Heart left ventricle (tissue), 16 donors: Measurements from ENCODE around the gene MTCH1. TPM values are rescaled to one million over a fixed set of nuclear protein-coding genes. Genes with fewer than 3 reads are reported as not detected.
A peak's percentile ranks its signal among the peaks of the same experiment; 100 is the strongest.
"Not testable (repeated sequence)": the region's sequence is repeated elsewhere in the genome, so short reads cannot be mapped to it uniquely, and the experiment has no call there.

ENCODE experiments used
- ATAC-seq, 4 donors: fragments of 200-7000 bp; cut with Tn5 transposase; one replicate each; pipeline ENCODE4 v1.9.1; 2020 to 2022; ENCODE audit warnings: moderate library complexity in 4 of 4, mild to moderate bottlenecking in 3 of 4, moderate number of reproducible peaks in 1 of 4
- DNase-seq, 5 donors: peaks; one replicate each; pipeline ENCODE4 v3.0.0-alpha.2; 2020
- H3K27ac ChIP-seq, 12 donors: fragments of 200-600 bp; sonication (generic) in 4 of 12; one replicate each; pipeline versions ENCODE4 v1.5.0 to v1.8.0; 2016 to 2022; ENCODE audit warnings: mild to moderate bottlenecking in 2 of 12
- H3K27me3 ChIP-seq, 9 donors: fragments of 200-600 bp; sonication (generic) in 2 of 9; one replicate each; pipeline versions ENCODE4 v1.5.1 to v1.8.0; 2016 to 2022; ENCODE audit warnings: mild to moderate bottlenecking in 3 of 9
- H3K36me3 ChIP-seq, 9 donors: fragments of 200-600 bp; sonication (generic) in 2 of 9; one replicate each; pipeline versions ENCODE4 v1.5.0 to v1.8.0; 2018 to 2022; ENCODE audit warnings: mild to moderate bottlenecking in 2 of 9
- H3K4me1 ChIP-seq, 12 donors: fragments of 200-600 bp; sonication (generic) in 4 of 12; one replicate each; pipeline versions ENCODE4 v1.5.0 to v1.8.0; 2016 to 2022; ENCODE audit warnings: mild to moderate bottlenecking in 3 of 12
- H3K4me3 ChIP-seq, 12 donors: fragments of 200-600 bp; sonication (generic) in 4 of 12; one replicate each; pipeline versions ENCODE4 v1.5.0 to v1.8.0; 2017 to 2022; ENCODE audit warnings: mild to moderate bottlenecking in 9 of 12, moderate library complexity in 4 of 12
- H3K9me3 ChIP-seq, 12 donors: fragments of 200-600 bp; sonication (generic) in 4 of 12; one replicate each; pipeline versions ENCODE4 v1.5.0 to v1.8.0; 2016 to 2022; ENCODE audit warnings: mild to moderate bottlenecking in 1 of 12
- POLR2A ChIP-seq, 2 donors: fragments of 450-650 bp; IDR thresholded peaks; one replicate each; pipeline ENCODE4 v1.6.1; 2017; ENCODE audit warnings: antibody characterized with exemption in 2 of 2, mild to moderate bottlenecking in 2 of 2, moderate library complexity in 2 of 2
- WGBS, 4 donors: extraction: QIAGEN DNeasy Blood & Tissue Kit in 2 of 4; methylation state at CpG; one replicate each; pipeline versions ENCODE4 v1.1.5 to v1.1.7; 2013 to 2018; 5-methylcytosine and 5-hydroxymethylcytosine counted together
- intact Hi-C, 10 donors: fragments of 100-400 bp; cut with DNase I; formaldehyde crosslinking; loops; one replicate each; pipeline versions ENCODE4 v1.11.1 to v1.14.2; 2022
- polyA plus RNA-seq, 2 donors: library from polyadenylated mRNA; stranded (reverse); fragments of 200-250 nt; gene quantifications; one replicate each; pipeline ENCODE4 v1.2.3, GENCODE V29; 2013
- total RNA-seq, 9 donors: library from RNA; depleted of rRNA in 2 of 9; stranded (reverse); fragments of >200 nt in 2 of 9; fragmentation: NEBNext Ultra II Directional in 3 of 9; extraction: Animal tissue kit (Norgen Biotek cat#: 25700) in 3 of 9; gene quantifications; one replicate each; pipeline versions ENCODE4 v1.1.0 to v1.2.4, GENCODE V29; 2016 to 2023
- TF ChIP-seq, protein P1 (sequence below), 12 donors: fragments of 200-600 bp; sonication (generic) in 4 of 12; IDR thresholded peaks; one replicate each; pipeline versions ENCODE4 v1.5.0 to v1.8.0; 2018 to 2022; ENCODE audit warnings: antibody characterized with exemption in 12 of 12, mild to moderate bottlenecking in 5 of 12
- donor health status: ischemic (EF 13 %, LVEDD 7.1; RV severe dilation, severe dysfunction).
- donor health status: healthy with polysubstance abuse.
- donor health status: DM: no; HTN: yes; CAD: no.
- donor health status: DM: no; HTN: no; CAD: no.
- donor health status: ischemic (EF 25% LVEDD 6.9; RV normal size, moderate dysfunction).
- donor health status: ischemic (EF 25% LVEDD 5.7; RV mildly dilated, moderate dysfunction).
- donor health status: healthy.
- donor health status: DM: yes; HTN: yes; CAD: no.
- donor health status: ischemic (EF 35%, LVEDD 5.7; RV mildly dilated, moderate dysfunction).
- donor health status: nonischemic (EF 11% LVEDD 7.7; RV severe dilation, severe dysfunction).
- donor health status: DM: yes; HTN: yes; CAD: no.
- donor health status: PGD.
- donor health status: ischemic (EF 29% LVEDD 5.4; RV normal size, mild dysfunction).
- donor health status: nonischemic (EF 23%, LVEDD 6.1; RV moderate dilation, normal function).

MTCH1 gene
- total and polyA plus RNA-seq, 11 donors = 104 to 367 (median 193) TPM

DNA sequence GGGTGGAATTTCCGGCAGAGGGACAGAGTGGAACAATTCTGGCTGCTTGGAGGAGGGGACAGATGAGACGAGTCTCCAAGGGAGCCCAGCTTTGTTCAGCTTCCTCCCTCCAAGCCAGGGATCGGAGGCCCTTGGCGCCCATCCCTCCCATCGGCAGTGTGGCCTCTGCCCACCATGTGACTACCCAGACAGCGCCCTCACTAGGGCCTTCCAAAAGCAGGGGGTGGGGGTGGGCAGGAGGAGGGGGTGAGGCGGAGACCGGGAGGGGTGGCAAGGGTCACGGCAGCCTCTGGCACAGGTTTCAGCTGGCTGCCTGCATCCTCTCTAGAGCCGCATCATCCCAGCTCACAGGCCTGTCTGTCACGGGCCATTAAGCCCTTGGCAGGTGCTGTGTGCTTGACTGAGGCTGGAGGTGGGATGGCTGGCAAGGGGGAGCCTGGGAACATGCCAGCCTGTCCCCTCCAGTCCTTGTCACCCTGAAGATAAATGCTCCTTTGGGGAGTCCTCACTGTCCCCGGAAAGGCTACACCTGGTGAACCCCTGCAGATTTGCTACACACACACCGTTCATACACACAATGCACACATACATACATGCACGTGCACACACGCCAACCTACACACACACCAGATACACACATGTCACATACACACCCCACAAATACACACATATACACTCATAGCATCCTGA, 13.2 kb upstream of the MTCH1 start:
- no peaks in the 10 kb centered on the region for H3K9me3 ChIP-seq
- intact Hi-C loops = no loop called here
- no peaks in the 10 kb centered on the region for H3K27me3 ChIP-seq
- H3K27ac ChIP-seq = peak overlapping the region; percentile 73 to 97 (median 92)
- ATAC-seq (peak in 3 of 4 donors; percentile 10 to 37 (median 10)), DNase-seq (no peak)
- 67 to 74% (median 69%) methylated on average over 12 to 15 of the region's 15 CpGs for WGBS, 4 donors
- no peaks in the 10 kb centered on the region for H3K36me3 ChIP-seq
- H3K4me3 ChIP-seq = no peak overlapping the region
- H3K4me1 ChIP-seq = peaks cover 0 to 20% (median 9%) of the 10 kb centered on the region in 12 donors
- TF ChIP-seq, protein P1, sequence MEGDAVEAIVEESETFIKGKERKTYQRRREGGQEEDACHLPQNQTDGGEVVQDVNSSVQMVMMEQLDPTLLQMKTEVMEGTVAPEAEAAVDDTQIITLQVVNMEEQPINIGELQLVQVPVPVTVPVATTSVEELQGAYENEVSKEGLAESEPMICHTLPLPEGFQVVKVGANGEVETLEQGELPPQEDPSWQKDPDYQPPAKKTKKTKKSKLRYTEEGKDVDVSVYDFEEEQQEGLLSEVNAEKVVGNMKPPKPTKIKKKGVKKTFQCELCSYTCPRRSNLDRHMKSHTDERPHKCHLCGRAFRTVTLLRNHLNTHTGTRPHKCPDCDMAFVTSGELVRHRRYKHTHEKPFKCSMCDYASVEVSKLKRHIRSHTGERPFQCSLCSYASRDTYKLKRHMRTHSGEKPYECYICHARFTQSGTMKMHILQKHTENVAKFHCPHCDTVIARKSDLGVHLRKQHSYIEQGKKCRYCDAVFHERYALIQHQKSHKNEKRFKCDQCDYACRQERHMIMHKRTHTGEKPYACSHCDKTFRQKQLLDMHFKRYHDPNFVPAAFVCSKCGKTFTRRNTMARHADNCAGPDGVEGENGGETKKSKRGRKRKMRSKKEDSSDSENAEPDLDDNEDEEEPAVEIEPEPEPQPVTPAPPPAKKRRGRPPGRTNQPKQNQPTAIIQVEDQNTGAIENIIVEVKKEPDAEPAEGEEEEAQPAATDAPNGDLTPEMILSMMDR (IDR thresholded peaks at IDR 0.05) = no peak
- TF ChIP-seq POLR2A (IDR thresholded peaks at IDR 0.05) = no peak

GRCh38 chr6:36998723-36999038, 12.7 kb upstream of the MTCH1 start:
- H3K36me3 ChIP-seq = no peaks in the 10 kb centered on the region
- H3K27ac ChIP-seq = peak overlapping the region; percentile 73 to 97 (median 92)
- H3K4me1 ChIP-seq = peaks cover 0 to 20% (median 9%) of the 10 kb centered on the region in 12 donors
- intact Hi-C loops = loop anchor here in 1 of 10 donors (1.0 kb wide), 1 partner anchor 20 kb away; no protein-coding TSS in a partner anchor
- no peaks in the 10 kb centered on the region for H3K27me3 ChIP-seq
- no peak overlapping the region for H3K4me3 ChIP-seq
- ATAC-seq = peak; percentile 74 to 90 (median 87)
- peak in 1 of 2 donors; percentile 49 for TF ChIP-seq POLR2A (IDR thresholded peaks at IDR 0.05)
- TF ChIP-seq, protein P1 (IDR thresholded peaks at IDR 0.05) = no peak
- WGBS, 4 donors = 58 to 68% (median 61%) methylated on average over 8 of the region's 8 CpGs
- no peak for DNase-seq
- no peaks in the 10 kb centered on the region for H3K9me3 ChIP-seq

GRCh38 chr6:36997811-36998722, 12.1 kb upstream of the MTCH1 start:
- no peaks in the 10 kb centered on the region for H3K36me3 ChIP-seq
- peak in 4 of 5 donors; percentile 46 to 87 (median 62) for DNase-seq
- H3K27ac ChIP-seq = peak overlapping the region; percentile 73 to 97 (median 92)
- peaks cover 0 to 20% (median 9%) of the 10 kb centered on the region in 12 donors for H3K4me1 ChIP-seq
- intact Hi-C loops = loop anchor here in 1 of 10 donors (1.0 kb wide), 1 partner anchor 20 kb away; no protein-coding TSS in a partner anchor
- H3K9me3 ChIP-seq = no peaks in the 10 kb centered on the region
- no peak for TF ChIP-seq POLR2A (IDR thresholded peaks at IDR 0.05)
- TF ChIP-seq, protein P1 (IDR thresholded peaks at IDR 0.05) = no peak
- no peak overlapping the region for H3K4me3 ChIP-seq
- ATAC-seq = peak; percentile 42 to 83 (median 74)
- H3K27me3 ChIP-seq = no peaks in the 10 kb centered on the region
- 48 to 61% (median 55%) methylated on average over 18 of the region's 18 CpGs for WGBS, 4 donors

- DNase-seq, intact Hi-C loops, H3K4me3 ChIP-seq, H3K9me3 ChIP-seq, H3K27ac ChIP-seq, H3K36me3 ChIP-seq, ATAC-seq, H3K27me3 ChIP-seq: not testable (repeated sequence)
- 88 to 95% (median 90%) methylated on average over 2 of the region's 2 CpGs for WGBS, 4 donors
- peaks cover 0 to 12% (median 9%) of the 10 kb centered on the region in 12 donors for H3K4me1 ChIP-seq
Measured at GRCh38 chr6:36990401-36990800, 4.4 kb upstream of the MTCH1 start.
